ENCODE data around the gene EIF2B2.
"Not testable (repeated sequence)": the region's sequence is repeated elsewhere in the genome, so short reads cannot be mapped to it uniquely, and the experiment has no call there.

The EIF2B2 gene

DNA sequence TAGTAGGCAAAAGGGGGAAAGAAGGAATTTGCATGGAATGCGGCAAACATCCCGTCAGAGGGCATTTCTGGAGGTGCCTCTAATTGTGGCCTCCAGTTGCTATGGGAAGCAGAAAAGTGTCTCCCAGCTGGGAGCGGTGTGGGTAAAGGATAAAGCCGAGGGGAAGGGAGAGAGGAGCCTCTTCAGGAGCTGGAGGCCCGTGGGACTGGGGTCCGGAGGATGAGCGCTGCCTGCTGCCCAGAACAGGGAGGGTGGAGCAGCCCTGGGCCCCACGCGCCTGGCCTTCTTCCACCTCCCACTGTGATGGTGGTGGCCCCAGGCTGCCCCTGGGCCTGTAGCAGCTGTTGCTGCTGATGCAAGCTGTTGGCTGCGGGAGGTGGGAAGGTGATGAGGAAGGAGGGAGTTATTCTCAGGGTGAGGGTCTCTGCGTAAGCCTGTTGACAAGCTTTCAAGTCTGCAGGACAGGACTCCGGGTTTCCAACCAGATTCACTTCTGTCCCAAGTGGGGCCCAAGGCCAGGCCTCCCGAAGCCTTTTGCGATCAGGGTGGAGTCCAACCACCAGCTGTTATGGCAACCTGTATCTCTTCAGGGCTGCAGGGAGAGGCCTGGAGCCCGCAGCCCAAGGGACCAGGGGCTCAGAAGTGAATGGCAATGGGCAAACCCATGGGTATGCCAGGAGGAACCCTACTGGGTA, 28.2 kb upstream of the EIF2B2 start:
- no peak for DNase-seq (ENCODE audit: low spot score)

DNA sequence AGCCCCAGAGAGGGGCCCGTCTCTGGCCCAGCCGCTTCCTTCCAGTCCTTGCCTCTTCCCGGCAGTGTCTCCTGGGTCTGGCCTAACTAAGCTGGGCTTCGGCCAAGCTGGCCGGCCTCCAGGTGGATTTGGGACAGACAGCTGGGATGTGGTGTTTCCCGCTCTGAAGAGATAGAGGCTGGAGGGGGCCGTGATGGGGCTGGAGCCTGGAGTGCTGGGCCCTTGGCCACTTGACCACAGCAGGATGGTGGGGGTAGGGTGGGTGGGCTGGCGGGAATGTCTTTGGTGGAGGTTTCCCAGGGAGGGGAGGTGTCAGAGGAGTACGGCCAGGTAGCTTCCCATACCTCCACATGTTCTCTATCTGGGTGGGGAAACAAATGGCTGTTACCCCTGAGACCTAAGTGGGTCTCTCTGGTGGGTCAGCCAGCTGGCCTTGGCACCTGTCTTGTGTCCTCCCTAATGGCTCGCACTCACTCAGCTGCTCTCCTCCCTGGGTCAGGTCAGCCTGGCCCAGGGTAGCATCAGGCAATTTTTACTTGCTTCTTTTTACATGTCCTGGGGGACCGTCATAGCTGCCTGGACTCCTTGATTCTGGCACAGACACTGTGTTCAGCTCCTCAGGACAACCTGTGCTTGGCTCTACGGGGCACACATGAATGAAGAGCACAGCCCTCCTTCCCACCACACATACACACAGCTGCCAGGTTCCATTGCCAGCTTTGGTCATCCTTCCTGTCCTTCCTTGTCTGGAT, 27.5 kb upstream of the EIF2B2 start:
- DNase-seq (ENCODE audit: low spot score) = no peak

DNA sequence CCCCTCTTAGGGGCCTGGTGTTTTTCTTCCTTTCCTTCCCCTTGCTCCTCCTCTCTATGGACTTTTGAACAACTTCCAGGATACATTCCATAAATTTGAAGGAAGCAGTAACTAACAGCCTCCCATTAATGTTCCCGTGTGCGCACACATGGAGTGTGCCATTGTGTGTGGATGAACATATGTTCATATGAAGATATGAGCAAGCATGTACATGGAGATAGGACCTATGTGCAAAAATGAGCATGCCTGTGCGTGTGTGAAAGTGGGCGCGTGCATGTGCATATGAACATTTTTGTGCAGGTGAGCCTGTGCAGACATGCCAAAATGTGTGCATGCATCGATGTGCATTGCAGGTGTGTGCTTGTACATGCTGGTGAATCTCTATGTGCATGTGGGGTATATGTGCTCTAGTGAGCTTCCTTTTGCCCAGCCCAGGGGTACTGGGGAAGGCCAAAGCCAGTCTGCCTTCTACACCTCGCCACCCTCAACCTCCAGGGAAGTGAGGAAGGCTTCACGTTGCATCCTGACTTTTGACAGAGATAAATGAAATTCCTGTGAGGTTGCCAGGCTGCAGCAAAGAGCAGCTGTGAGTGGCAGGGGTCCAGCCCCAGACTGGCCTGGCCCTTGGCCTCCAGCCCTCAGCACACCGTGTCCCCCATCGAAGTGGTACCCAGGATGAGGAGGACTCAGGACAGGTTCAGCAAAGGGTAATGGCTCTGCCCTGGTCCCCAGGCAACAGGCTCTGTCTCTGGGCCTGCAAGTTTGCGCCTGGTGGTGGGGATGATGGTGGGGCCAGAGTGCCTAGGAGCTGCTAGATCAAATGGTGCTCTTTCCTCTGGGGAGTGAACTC, 26.2 kb upstream of the EIF2B2 start:
- DNase-seq (ENCODE audit: low spot score) = no peak

DNA sequence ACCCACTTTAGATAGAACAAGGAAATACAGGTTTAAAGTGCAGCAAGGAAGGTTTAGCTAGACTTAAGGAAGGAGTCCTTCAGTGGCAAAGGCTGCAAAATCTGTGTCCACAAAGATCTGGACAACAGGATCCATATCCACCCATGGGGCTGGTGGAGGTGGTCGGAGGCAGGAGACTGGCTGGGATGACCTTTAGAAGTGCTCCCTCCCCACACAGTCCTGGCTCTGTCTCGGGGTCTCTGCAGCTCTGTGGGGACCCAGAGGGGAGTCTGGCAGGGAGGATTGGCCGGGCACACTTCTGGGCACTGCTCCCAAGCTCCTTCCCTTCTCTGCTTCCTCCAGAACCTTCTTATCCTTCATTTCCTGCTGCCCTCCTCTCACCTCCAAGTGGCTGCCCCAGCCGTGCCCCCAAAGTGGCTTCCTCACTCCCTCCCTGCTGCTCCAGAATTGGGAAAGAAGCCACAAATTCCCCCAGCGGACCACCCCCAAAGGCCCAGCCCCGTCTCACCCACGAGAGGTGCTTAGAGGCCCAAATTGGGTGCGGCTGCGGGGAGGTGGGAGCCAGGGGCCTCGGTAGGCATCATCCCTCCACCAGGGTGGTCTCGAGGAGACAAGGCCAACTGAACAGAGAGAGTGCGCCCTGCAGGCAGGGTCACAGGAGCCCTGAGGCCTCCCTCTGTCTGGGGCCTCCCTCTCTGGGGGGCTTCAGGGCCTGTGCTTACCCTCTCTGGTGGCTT, 25.4 kb upstream of the EIF2B2 start:
- DNase-seq (ENCODE audit: low spot score) = no peak

DNA sequence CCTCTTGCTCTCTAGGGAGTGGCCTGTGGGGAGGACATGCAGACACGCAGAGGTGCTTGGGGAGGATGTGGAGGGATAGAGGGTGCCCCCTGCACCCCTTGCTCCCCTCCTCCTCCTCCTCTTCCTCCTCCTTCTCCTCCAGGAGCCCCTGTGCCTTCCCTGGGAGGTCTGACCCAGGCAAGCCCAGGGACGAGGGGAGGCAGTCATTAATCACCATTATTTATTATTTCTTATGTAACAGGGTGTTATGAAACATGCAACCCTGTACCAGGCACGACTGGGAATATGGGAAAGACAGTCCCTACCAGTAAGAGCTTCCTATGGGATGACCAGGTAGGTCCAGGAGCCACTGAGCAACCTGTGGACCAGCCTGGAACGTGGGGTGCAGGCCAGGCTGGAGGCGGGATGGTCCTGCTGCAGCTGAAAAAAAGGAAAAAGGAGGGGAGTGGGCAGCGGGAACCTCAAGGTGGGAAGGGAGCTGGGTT, 24.8 kb upstream of the EIF2B2 start:
- DNase-seq (ENCODE audit: low spot score) = no peak

DNA sequence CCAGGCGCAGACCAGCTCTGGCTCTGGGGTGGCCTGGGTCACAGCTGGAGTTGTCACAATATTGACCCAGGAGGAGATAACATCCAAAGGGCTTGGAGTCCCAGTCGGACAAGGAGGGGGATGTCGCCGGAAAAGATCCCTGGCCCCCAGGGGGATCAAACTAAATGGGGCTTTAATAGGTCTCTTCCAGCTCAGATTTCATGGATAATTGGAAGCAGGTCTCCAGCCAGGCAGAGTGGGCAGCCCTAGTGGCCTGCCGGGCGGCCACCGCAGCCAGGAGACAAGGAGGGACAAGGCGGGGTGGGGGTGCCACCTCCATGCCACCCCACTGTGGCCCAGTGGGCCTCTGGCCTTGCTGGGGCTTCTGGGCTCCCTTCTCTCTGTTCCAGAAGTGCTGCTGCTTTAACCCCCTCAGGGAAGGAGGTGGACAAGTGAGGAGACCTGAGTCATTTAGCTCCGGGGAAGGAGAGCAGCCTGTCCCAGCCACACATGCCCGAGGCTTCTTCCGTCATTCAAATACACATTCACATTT, 24.2 kb upstream of the EIF2B2 start:
- DNase-seq (ENCODE audit: low spot score) = no peak

DNA sequence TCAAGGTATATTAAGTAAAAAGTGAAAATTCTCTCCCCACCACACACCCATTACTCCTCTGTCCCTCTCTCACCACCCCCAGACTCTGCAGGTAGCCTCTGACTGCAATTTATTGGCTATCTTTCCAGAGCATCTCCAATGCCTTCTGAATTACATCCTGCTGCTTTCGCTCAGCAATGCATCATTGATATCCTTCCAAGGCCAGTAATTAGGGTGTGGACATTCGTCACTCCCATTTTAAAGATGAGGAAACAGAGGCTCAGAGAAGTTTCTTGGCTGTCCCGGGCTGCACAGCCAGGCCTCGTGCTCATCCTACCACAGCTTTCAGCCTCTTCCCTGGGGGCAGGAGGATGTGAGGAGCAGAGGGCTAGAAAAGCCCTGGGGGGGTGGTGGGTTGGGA, 23.7 kb upstream of the EIF2B2 start:
- DNase-seq (ENCODE audit: low spot score) = no peak

DNA sequence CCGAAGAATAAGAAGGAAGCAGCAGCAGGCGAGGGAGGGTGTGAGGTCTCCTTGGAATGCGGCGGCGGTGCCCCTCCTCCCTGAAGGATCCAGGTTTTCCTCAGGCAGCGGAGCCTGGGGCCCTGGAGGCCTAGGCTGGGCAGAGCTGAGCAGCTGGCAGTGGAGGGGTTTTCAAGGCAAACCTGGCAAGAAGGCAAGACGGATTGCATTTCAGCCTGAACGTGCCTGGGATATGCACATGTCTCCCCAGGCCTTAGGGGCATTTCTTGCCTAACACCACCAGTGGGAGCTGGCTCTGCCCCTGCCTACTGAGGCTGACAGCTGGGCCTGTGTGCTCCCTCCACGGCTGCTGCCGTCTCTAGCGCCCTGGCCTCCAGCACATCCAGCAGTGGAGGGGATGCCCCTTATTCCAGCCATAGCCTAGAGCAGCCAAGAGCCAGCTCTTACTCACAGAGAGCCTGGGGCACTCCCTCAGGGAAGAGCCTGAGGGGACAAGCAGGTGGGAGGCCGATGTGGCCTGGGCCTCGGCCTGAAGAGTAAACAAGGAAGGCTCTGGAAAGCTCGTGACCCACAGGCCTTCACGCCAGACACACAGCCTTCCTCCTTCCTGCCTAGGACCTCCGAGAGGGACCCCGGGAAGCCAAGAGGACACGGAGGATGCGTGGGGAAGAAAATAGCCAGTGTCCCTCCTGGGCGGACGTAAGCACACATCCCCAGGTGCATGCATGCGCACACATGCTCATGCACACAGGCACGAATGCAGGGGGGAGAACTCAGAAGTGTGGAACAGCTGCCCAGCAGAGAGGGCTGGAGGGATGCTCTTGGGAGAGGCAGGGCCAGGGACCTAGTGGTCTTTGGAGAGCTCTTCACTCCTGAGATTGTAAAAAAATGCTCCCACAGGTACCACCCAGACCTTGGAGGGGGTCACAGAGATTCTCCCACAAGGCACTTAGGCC, 23.0 kb upstream of the EIF2B2 start:
- no peak for DNase-seq (ENCODE audit: low spot score)

DNA sequence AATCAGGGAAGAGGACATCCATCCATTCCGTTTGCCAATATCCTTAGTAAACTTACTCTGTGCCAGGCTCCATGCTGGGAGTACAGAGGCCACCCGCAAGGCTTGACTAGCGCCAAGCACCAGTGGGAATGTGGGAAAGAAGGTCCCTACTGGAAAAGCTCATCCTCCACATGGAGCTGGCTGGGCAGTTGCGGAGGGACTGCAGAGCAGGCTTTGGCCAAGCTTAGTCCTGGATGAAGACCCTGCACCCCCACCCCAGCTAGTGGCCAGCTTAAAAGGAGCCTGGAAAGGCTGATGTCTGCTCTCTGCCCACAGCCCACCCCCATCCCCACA, 22.4 kb upstream of the EIF2B2 start:
- DNase-seq (ENCODE audit: low spot score) = no peak

DNA sequence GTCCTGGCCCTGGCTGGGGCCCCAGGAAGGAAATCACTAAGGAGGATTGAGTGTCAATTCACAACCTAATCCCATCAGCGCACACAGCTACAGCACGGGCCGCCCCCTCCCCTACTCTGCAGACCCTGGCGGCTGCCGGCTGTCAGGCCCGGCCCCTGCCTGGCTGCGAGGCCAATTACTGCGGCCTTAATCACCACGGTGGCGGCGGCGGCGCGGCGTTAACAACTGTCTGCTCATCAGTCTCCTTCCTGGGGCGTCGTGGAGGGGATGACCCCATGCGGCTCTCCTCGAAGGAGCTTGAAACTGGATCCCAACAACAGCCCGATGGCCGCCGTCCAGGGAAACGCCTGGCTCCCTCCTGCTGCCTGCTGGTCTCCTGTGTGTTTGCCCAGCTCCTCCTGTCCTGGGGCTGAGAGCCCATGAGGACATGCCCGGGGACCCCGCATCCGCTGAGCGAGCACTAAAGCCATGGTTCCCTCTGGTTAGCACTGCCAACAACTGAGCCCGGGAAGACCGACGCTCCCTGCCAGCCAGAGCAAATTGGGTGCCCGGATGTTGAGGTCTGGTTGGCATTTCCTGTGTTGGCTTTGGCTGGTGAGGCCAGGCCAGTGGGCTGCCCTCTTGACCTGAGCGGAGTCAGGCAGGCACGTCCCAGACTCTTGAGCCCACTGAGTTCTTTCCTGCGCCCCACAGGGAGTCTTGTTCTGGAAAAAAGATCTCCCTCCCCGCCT, 21.8 kb upstream of the EIF2B2 start:
- no peak for DNase-seq (ENCODE audit: low spot score)

DNA sequence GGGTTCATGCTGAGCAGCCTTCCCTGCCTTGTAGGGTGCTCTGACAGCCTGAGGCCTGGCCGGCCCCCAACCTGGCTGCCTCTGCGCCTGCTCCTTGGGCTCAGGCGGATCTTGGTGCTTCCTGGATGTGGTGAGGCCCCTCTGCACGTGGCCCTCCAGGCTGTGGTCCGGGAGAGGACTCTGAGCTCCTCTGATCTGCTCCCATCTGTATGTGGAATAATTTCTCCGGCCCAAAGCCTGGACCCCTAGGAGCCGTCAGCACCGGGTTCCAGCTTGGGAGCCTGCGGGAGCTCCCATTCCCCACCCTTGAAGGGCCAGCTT, 21.3 kb upstream of the EIF2B2 start:
- DNase-seq (ENCODE audit: low spot score) = no peak

DNA sequence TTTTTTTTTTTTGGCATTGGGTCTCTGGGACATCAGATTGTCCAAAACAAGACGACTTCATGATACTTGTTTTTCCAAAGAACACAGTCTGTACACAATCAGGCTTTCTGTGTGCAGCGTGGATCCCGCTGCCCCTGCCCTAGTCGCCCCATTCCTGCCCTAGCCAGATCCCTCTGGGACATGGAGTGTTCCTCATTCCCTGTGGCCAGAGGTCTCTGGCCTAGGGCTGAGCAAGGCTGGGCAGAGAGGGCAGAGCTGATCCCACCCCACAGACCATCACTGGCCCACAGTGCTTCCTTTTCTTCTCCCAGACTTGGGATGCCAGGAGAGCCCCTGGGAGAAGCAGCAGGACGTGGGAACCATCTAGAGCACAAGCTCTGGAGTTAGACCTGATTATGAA, 20.9 kb upstream of the EIF2B2 start:
- DNase-seq (ENCODE audit: low spot score) = no peak

DNA sequence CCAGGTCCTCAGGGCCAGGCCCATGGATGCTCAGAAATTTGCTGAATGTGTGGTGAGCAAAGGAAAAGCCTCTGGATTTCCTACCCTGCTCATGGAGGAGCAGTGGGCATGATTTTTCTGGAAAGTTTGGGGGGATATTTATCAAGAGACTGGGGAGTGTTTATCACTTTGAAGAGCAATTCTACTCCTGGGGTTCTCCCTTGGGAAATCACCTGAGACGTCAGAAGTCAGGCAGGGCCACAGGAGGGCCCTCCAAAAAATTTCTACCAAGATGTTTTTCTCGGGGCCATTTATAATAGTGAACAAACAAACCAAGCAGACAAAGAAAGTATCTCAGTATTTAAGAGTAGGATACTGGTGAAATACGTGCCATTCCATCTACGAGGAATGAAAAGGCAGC, 20.1 kb upstream of the EIF2B2 start:
- DNase-seq (ENCODE audit: low spot score) = no peak

DNA sequence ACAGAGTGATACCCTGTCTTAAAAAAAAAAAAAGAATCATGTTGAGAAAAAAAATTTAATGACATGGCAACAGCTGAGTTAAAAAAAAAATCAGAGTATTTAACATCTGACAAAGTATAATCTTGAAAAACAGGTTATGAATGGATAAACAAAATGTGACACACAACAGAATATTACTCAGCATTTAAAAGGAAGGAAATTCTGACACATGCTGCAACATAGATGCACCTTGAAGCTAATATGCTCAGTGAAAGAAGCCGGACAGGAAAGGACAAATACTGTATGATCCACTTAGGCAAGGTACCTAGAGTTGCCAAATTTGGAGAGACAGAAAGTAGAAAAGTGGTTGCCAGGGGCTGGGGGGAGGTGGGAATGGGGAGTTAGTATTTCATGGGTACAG, 19.4 kb upstream of the EIF2B2 start:
- DNase-seq (ENCODE audit: low spot score) = no peak

DNA sequence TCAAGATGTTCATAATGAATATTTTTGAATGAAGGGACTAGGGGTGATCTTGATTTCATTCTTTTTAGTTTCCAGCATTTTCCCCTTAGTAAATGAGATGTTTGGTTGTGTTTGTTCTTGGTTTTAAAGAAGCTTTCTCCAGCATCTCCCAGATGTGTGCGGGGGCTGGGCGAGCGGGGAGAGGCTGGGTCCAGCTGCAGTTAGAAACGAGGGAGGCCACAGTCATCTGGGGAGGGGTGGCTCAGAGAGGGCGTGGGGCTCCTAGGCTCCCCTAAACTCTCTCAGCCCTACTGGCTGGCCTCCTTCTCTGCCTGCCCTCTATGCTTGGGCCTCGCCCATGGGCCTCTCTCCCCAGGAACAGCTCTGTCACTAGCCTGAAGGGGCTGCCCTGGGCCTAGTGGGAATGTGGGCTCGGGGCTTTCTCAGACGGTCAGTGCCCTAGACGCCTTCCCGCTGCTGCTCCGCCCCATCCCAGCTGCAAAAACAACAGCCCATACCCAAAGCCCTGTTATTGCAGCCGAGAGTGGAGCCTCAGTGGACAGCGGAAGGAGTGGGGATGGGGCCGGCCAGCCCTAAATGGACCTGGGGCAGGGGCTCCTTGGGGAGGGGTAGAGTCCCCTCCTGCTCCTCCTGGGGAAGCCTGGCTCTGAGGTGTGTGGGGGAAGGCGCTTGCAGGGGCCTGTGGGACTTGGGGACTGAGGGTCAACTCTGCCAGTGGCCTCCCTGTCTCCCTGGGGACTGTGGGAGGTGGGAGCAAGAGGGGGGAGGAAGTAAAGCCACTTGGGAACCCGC, 18.3 kb upstream of the EIF2B2 start:
- no peak for DNase-seq (ENCODE audit: low spot score)

DNA sequence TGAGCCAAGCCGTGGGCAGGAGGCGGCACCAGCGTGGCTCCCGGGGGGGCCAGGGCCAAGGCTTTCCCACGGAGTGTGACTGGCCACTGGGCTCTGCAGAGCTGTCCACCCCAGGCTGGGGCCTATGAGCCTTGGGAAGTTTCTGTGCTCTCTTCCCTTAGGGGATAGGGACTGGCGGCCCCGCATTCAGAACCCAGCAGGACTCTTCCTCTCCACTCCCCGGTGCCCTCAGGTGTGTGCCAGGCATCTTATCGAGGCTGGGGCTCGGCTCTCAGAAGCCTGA, 17.8 kb upstream of the EIF2B2 start:
- no peak for DNase-seq (ENCODE audit: low spot score)

DNA sequence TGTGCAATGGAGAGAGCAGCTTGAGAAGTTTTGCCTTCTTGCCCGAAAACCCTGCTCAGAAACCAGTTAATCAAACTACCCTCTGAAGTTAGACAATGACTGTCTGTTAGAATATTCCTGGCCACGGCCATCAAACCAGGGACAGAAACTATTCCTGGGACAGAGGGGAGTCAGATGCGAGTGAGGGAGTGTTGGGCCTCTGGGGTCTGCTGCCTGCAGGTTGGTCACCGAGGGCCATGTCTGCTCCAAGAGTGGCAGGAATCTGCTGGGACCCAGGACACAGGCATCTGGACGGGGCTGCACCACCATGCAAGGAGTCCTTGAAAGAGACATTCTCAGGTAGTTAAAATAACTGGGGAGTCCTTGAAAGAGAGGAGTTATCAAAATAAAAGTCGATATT, 16.9 kb upstream of the EIF2B2 start:
- DNase-seq (ENCODE audit: low spot score) = no peak

DNA sequence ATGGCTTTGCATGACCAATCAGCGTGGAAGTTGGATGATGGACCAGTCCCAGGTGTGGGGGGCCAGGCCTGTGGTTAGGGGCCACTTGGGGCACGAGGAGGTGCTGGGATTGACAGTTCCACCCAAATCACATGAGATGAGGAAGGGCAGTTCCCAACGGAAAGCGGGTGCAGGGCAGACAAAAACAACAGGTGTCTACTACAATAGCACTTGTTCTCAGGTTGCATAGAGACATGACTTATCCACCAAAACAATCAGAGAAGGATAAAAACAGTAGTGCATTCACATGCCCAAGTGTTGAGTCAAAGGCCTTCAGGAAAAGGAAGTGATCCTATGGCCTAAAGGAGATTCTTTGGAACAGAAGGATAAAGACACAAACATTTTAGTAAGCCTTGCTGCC, 14.6 kb upstream of the EIF2B2 start:
- DNase-seq (ENCODE audit: low spot score) = peak; percentile 61

DNA sequence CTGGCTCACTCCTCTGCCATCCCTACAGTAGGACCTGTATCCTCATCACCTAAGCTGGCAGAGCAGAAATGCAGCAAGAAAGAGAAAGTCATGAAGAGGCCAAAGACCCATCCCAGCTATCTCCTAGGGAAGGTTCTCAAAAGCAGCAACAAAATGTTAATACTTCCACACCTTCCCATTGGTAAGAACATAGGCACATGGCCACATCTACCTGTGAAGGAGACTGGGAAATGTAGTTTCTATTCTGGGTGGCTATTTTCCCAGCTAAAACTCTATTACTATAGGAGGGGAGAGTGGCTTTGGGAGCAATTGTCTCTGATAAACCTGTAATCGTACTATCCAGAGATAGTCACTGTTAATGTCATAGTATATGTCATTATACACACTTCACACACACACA, 13.7 kb upstream of the EIF2B2 start:
- no peak for DNase-seq (ENCODE audit: low spot score)

DNA sequence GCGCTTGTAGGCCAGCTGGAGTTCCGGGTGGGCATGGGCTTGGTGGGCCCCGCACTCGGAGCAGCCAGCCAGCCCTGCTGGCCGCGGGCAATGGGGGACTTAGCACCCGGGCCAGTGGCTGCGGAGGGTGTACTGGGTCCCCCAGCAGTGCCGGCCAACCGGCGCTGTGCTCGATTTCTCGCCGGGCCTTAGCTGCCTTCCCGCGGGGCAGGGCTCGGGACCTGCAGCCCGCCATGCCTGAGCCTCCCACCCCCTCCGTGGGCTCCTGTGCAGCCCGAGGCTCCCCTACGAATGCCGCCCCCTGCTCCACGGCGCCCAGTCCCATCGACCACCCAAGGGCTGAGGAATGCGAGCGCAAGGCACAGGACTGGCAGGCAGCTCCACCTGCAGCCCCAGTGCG, 8.5 kb upstream of the EIF2B2 start:
- not testable (repeated sequence) for DNase-seq (ENCODE audit: low spot score)
